Neural cell (in vitro differentiated cells): ENCODE data around the gene DPF3. TPM values are rescaled to one million over a fixed set of nuclear protein-coding genes. Genes with fewer than 3 reads are reported as not detected.

Experiments
- H2AFZ ChIP-seq: fragments of 200-600, 300-800 bp; sonication (generic), shearing (Covaris generic); 2 replicates; pipeline ENCODE4 v1.6.0; 2014; ENCODE audit warnings: low read depth, mild to moderate bottlenecking, antibody characterized with exemption, low read length, moderate library complexity
- H3F3A ChIP-seq: fragments of 200-600 bp; shearing (Covaris generic); 2 replicates; pipeline ENCODE4 v1.6.1; 2016; ENCODE audit warnings: mild to moderate bottlenecking, moderate library complexity, mixed read lengths, antibody characterized with exemption, low read length; ENCODE audit not compliant: insufficient read depth, poor library complexity, severe bottlenecking
- H3K27ac ChIP-seq: fragments of 200-600, 300-800 bp; sonication (generic), shearing (Covaris generic); 2 replicates; pipeline ENCODE4 v1.5.1; 2014; ENCODE audit warnings: mild to moderate bottlenecking, low read length, moderate library complexity
- H3K27me3 ChIP-seq: fragments of 300-800, 200-600 bp; sonication (generic), shearing (Covaris generic); 2 replicates; pipeline ENCODE4 v1.6.0; 2014; ENCODE audit warnings: mild to moderate bottlenecking, low read depth, low read length, moderate library complexity; ENCODE audit not compliant: insufficient read depth
- H3K36me3 ChIP-seq: fragments of 300-800, 200-600 bp; sonication (generic), shearing (Covaris generic); 2 replicates; pipeline ENCODE4 v1.5.1; 2014; ENCODE audit warnings: mild to moderate bottlenecking, antibody characterized with exemption, low read length, moderate library complexity; ENCODE audit not compliant: insufficient read depth
- H3K4me2 ChIP-seq: fragments of 300-800, 200-600 bp; sonication (generic), shearing (Covaris generic); 2 replicates; pipeline ENCODE4 v1.6.0; 2014; ENCODE audit warnings: mild to moderate bottlenecking, low read length
- H3K4me3 ChIP-seq: fragments of 300-800, 200-600 bp; sonication (generic), shearing (Covaris generic); 2 replicates; pipeline ENCODE4 v1.5.1; 2014; ENCODE audit warnings: mild to moderate bottlenecking, low read length, moderate library complexity
- H3K79me2 ChIP-seq: fragments of 200-600 bp; shearing (Covaris generic); replicated peaks from 2 replicates; pipeline ENCODE4 v1.6.0; 2014; ENCODE audit warnings: mild to moderate bottlenecking, low read length, moderate library complexity; ENCODE audit not compliant: insufficient read depth
- H3K9ac ChIP-seq: fragments of 300-800, 200-600 bp; sonication (generic), shearing (Covaris generic); 2 replicates; pipeline ENCODE4 v1.6.1; 2016; ENCODE audit warnings: mild to moderate bottlenecking, low read length, mixed read lengths
- H3K9me2 ChIP-seq: fragments of 200-600 bp; shearing (Covaris generic); 2 replicates; pipeline ENCODE4 v1.6.1; 2016; ENCODE audit warnings: mild to moderate bottlenecking, low read length, mixed read lengths; ENCODE audit not compliant: insufficient read depth
- H3K9me3 ChIP-seq: fragments of 200-600, 300-800 bp; sonication (generic), shearing (Covaris generic); 2 replicates; pipeline ENCODE4 v1.6.1; 2016; ENCODE audit warnings: mild to moderate bottlenecking, mixed run types, low read length, moderate library complexity, mixed read lengths
- H4K20me1 ChIP-seq: fragments of 200-600 bp; shearing (Covaris generic); 2 replicates; pipeline ENCODE4 v1.6.1; 2016; ENCODE audit warnings: mild to moderate bottlenecking, mixed run types; ENCODE audit not compliant: insufficient read depth
- EP300 ChIP-seq: fragments of 450-650 bp; conservative IDR thresholded peaks from 2 replicates; pipeline ENCODE4 v1.6.1; 2014; ENCODE audit warnings: antibody characterized with exemption, mild to moderate bottlenecking, moderate library complexity; ENCODE audit not compliant: poor library complexity, severe bottlenecking
- POLR2AphosphoS5 ChIP-seq: IDR thresholded peaks from 2 replicates; pipeline ENCODE4 v1.6.1; 2012
- RAD21 ChIP-seq: fragments of 450-650 bp; conservative IDR thresholded peaks from 2 replicates; pipeline ENCODE4 v1.6.1; 2014; ENCODE audit warnings: antibody characterized with exemption, mild to moderate bottlenecking, moderate library complexity
- SMC3 ChIP-seq: fragments of 450-650 bp; conservative IDR thresholded peaks from 2 replicates; pipeline ENCODE4 v1.6.1; 2014; ENCODE audit warnings: antibody characterized with exemption, mild to moderate bottlenecking, moderate library complexity; ENCODE audit not compliant: poor library complexity
- polyA plus RNA-seq: library from polyadenylated mRNA; depleted of rRNA; stranded (reverse); fragments of >200 nt; gene quantifications from 2 replicates; pipeline ENCODE4 v1.2.3, GENCODE V29; 2014
- TF ChIP-seq, protein P1 (sequence below): fragments of 450-650 bp; IDR thresholded peaks from 2 replicates; pipeline ENCODE4 v1.5.1; 2014; ENCODE audit warnings: antibody characterized with exemption, mild to moderate bottlenecking, moderate library complexity; ENCODE audit not compliant: poor library complexity, severe bottlenecking
- TF ChIP-seq, protein P2 (sequence below): IDR thresholded peaks from 2 replicates; pipeline ENCODE4 v1.6.1; 2012; ENCODE audit warnings: borderline replicate concordance

The DPF3 gene
- polyA plus RNA-seq, 1 donor from 2014 or later, result 2.9 TPM

DNA sequence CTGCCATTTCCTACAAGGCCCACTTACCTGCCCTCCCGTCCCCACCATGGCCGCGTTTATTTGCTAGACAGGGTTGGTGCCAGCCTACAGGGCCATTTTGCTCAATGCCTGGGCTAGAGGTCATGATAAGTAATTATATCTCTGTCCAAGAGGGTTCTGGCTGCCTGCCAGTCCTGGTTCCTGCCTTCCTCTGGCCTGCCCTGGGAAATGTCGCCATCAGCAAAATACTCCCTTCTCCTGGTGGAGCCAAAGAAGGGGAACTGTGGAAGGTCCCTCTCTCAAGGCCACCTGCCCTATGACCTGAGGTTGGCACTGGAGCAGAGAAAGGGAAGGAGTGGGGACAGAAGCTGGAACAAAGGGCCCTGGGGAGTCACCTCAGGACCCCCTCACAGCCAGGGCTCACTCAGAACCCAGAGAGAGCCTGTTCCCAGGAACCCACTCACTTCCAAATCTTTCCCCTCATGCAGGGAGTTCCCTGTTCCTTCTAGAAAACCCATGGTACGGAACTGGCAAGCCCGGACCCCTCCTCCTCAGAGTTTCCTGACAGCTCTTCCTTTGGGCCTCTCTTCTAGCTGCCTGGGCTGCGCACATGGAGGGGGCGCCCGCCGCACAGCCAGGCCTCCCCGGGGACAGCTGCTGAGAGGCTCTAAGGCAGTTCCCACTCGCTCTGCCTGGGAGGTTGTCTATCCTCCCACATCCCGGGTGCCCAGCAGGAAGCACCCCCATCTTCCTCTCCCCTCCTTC is 280.5 kb downstream of the DPF3 start:
- no peak overlapping the region for H2AFZ ChIP-seq
- no peaks in the 10 kb centered on the region for H3K79me2 ChIP-seq
- no peaks in the 10 kb centered on the region for H3K27me3 ChIP-seq
- no peaks in the 10 kb centered on the region for H3F3A ChIP-seq
- H4K20me1 ChIP-seq, result no peaks in the 10 kb centered on the region
- H3K4me3 ChIP-seq, result no peak overlapping the region
- no peak overlapping the region for H3K4me2 ChIP-seq
- TF ChIP-seq, protein P1, sequence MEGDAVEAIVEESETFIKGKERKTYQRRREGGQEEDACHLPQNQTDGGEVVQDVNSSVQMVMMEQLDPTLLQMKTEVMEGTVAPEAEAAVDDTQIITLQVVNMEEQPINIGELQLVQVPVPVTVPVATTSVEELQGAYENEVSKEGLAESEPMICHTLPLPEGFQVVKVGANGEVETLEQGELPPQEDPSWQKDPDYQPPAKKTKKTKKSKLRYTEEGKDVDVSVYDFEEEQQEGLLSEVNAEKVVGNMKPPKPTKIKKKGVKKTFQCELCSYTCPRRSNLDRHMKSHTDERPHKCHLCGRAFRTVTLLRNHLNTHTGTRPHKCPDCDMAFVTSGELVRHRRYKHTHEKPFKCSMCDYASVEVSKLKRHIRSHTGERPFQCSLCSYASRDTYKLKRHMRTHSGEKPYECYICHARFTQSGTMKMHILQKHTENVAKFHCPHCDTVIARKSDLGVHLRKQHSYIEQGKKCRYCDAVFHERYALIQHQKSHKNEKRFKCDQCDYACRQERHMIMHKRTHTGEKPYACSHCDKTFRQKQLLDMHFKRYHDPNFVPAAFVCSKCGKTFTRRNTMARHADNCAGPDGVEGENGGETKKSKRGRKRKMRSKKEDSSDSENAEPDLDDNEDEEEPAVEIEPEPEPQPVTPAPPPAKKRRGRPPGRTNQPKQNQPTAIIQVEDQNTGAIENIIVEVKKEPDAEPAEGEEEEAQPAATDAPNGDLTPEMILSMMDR, result no peak
- TF ChIP-seq SMC3 (no peak), RAD21 (no peak)
- no peak overlapping the region for H3K27ac ChIP-seq
- H3K9ac ChIP-seq, result no peak overlapping the region
- H3K9me3 ChIP-seq, result no peaks in the 10 kb centered on the region
- no peaks in the 10 kb centered on the region for H3K36me3 ChIP-seq
- H3K9me2 ChIP-seq, result no peaks in the 10 kb centered on the region

DNA sequence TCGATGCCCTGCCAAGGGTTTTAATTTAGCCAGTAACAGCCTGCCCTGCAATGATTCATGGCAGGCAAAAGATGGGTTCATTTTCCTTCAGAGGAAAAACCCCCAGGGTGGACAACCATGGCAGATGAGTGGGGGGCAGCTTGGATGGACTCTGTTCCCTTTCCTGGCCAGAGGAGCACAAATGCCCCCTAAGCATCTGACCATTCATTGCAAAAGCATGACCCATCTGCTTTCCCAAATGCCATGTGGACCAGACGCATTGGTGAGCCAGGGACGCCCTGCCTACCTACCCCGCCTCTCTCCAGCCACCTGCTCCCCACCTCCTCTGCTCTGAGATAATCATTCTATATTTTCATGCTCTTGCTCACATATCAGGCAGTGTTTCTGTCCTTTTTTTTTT is 281.9 kb downstream of the DPF3 start:
- no peaks in the 10 kb centered on the region for H3K36me3 ChIP-seq
- H3F3A ChIP-seq, result no peaks in the 10 kb centered on the region
- H3K9me3 ChIP-seq, result no peaks in the 10 kb centered on the region
- H3K79me2 ChIP-seq, result no peaks in the 10 kb centered on the region
- H3K4me3 ChIP-seq, result no peak overlapping the region
- H2AFZ ChIP-seq, result no peak overlapping the region
- H3K4me2 ChIP-seq, result no peak overlapping the region
- no peak for TF ChIP-seq POLR2AphosphoS5
- TF ChIP-seq RAD21, result no peak
- TF ChIP-seq, protein P1, result no peak
- TF ChIP-seq EP300, result no peak
- TF ChIP-seq, protein P2, sequence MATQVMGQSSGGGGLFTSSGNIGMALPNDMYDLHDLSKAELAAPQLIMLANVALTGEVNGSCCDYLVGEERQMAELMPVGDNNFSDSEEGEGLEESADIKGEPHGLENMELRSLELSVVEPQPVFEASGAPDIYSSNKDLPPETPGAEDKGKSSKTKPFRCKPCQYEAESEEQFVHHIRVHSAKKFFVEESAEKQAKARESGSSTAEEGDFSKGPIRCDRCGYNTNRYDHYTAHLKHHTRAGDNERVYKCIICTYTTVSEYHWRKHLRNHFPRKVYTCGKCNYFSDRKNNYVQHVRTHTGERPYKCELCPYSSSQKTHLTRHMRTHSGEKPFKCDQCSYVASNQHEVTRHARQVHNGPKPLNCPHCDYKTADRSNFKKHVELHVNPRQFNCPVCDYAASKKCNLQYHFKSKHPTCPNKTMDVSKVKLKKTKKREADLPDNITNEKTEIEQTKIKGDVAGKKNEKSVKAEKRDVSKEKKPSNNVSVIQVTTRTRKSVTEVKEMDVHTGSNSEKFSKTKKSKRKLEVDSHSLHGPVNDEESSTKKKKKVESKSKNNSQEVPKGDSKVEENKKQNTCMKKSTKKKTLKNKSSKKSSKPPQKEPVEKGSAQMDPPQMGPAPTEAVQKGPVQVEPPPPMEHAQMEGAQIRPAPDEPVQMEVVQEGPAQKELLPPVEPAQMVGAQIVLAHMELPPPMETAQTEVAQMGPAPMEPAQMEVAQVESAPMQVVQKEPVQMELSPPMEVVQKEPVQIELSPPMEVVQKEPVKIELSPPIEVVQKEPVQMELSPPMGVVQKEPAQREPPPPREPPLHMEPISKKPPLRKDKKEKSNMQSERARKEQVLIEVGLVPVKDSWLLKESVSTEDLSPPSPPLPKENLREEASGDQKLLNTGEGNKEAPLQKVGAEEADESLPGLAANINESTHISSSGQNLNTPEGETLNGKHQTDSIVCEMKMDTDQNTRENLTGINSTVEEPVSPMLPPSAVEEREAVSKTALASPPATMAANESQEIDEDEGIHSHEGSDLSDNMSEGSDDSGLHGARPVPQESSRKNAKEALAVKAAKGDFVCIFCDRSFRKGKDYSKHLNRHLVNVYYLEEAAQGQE, result no peak
- no peak overlapping the region for H3K27ac ChIP-seq
- H3K27me3 ChIP-seq, result no peaks in the 10 kb centered on the region
- H3K9me2 ChIP-seq, result no peaks in the 10 kb centered on the region
- no peak overlapping the region for H3K9ac ChIP-seq
- H4K20me1 ChIP-seq, result no peaks in the 10 kb centered on the region
